GM23338 (cell line): Measurements from ENCODE around the gene PKNOX2.

Experiments
- CREB1 ChIP-seq: fragments of 250-450 bp; sonication (Bioruptor Pico); IDR thresholded peaks from 2 replicates; pipeline ENCODE4 v1.5.0; 2020; ENCODE audit warnings: low read depth, mild to moderate bottlenecking, moderate library complexity
- CTCF ChIP-seq, 2 experiments: fragments of 200-600 bp in 1 of 2; sonication (generic) in 1 of 2; conservative IDR thresholded peaks; 2 replicates each; pipeline versions ENCODE4 v1.5.1 to v1.6.1; 2016 to 2017; ENCODE audit warnings: antibody characterized with exemption in 2 of 2, low read depth in 2 of 2, mild to moderate bottlenecking in 2 of 2, moderate library complexity in 1 of 2
- ETS1 ChIP-seq: IDR thresholded peaks from 2 replicates; pipeline ENCODE4 v1.6.1; 2016; ENCODE audit warnings: antibody characterized with exemption
- EZH2 ChIP-seq: fragments of 200-600 bp; sonication (generic); IDR thresholded peaks from one replicate; pipeline ENCODE4 v1.8.0; 2017; ENCODE audit warnings: antibody characterized with exemption, mild to moderate bottlenecking, low read depth; ENCODE audit not compliant: unreplicated experiment
- EZH2phosphoT487 ChIP-seq: fragments of 200-600 bp; sonication (generic); IDR thresholded peaks from one replicate; pipeline ENCODE4 v1.8.1; 2018; ENCODE audit warnings: antibody characterized with exemption; ENCODE audit not compliant: unreplicated experiment
- JUNB ChIP-seq: IDR thresholded peaks from one replicate; pipeline ENCODE4 v1.6.1; 2016; ENCODE audit warnings: antibody characterized with exemption; ENCODE audit not compliant: unreplicated experiment
- NANOG ChIP-seq: IDR thresholded peaks from 2 replicates; pipeline ENCODE4 v1.6.1; 2016; ENCODE audit warnings: antibody characterized with exemption, borderline replicate concordance
- POLR2AphosphoS5 ChIP-seq: IDR thresholded peaks from 2 replicates; pipeline ENCODE4 v1.6.1; 2016; ENCODE audit warnings: antibody characterized with exemption, low read depth
- REST ChIP-seq: IDR thresholded peaks from one replicate; pipeline ENCODE4 v1.6.1; 2018; ENCODE audit warnings: antibody characterized with exemption; ENCODE audit not compliant: unreplicated experiment
- ZNF114 ChIP-seq: fragments of 250-450 bp; sonication (Bioruptor Pico); IDR thresholded peaks from 2 replicates; pipeline ENCODE4 v1.5.0; 2020; ENCODE audit warnings: mild to moderate bottlenecking, moderate library complexity

GRCh38 chr11:125168918-125169456 is 4.4 kb downstream of the PKNOX2 start:
- no peak for TF ChIP-seq EZH2phosphoT487
- no peak for TF ChIP-seq CTCF (conservative IDR thresholded peaks at IDR 0.05; ENCODE audit: low read depth in 2 of 2)
- TF ChIP-seq EZH2: peak; percentile 23
- TF ChIP-seq REST: no peak
- no peak for TF ChIP-seq NANOG
- no peak for TF ChIP-seq ZNF114 (CRISPR knock-in tag)
- no peak for TF ChIP-seq JUNB
- TF ChIP-seq POLR2AphosphoS5: no peak
- no peak for TF ChIP-seq CREB1
- no peak for TF ChIP-seq ETS1
